H9 (cell line): ENCODE data around the gene PDE7B. TPM values are rescaled to one million over a fixed set of nuclear protein-coding genes. Genes with fewer than 3 reads are reported as not detected.

Experiments
- DNase-seq: peaks from one replicate; pipeline ENCODE4 v3.0.0-alpha.2; 2017
- H2AFZ ChIP-seq: one replicate; pipeline ENCODE4 v1.6.1; 2013; ENCODE audit warnings: mild to moderate bottlenecking, low read length, control low read depth, moderate library complexity
- H2AK5ac ChIP-seq: 2 replicates; pipeline ENCODE4 v1.6.1; 2013; ENCODE audit warnings: low read length, control low read depth, mixed read lengths; ENCODE audit not compliant: insufficient read length
- H2BK120ac ChIP-seq: one replicate; pipeline ENCODE4 v1.6.1; 2013; ENCODE audit warnings: low read depth, mild to moderate bottlenecking, low read length, control low read depth, inconsistent platforms; ENCODE audit not compliant: poor library complexity, severe bottlenecking
- H2BK12ac ChIP-seq: 2 replicates; pipeline ENCODE4 v1.6.1; 2013; ENCODE audit warnings: low read length, control low read depth, mixed read lengths, low read depth; ENCODE audit not compliant: insufficient read length
- H2BK15ac ChIP-seq: 2 replicates; pipeline ENCODE4 v1.6.1; 2013; ENCODE audit warnings: low read depth, low read length, control low read depth
- H2BK20ac ChIP-seq: one replicate; pipeline ENCODE4 v1.6.1; 2013; ENCODE audit warnings: low read depth, mild to moderate bottlenecking, low read length, control low read depth, inconsistent platforms; ENCODE audit not compliant: poor library complexity, severe bottlenecking
- H2BK5ac ChIP-seq: 2 replicates; pipeline ENCODE4 v1.6.1; 2013; ENCODE audit warnings: low read length, control low read depth, mixed read lengths; ENCODE audit not compliant: insufficient read length
- H3K14ac ChIP-seq: 2 replicates; pipeline ENCODE4 v1.6.1; 2013; ENCODE audit warnings: low read length, control low read depth; ENCODE audit not compliant: insufficient read depth
- H3K18ac ChIP-seq: 2 replicates; pipeline ENCODE4 v1.6.1; 2013; ENCODE audit warnings: low read depth, mild to moderate bottlenecking, mixed read lengths, low read length, control low read depth; ENCODE audit not compliant: insufficient read length
- H3K23ac ChIP-seq: 2 replicates; pipeline ENCODE4 v1.6.1; 2013; ENCODE audit warnings: low read length, control low read depth, mixed read lengths, low read depth; ENCODE audit not compliant: insufficient read length
- H3K23me2 ChIP-seq: 2 replicates; pipeline ENCODE4 v1.6.1; 2013; ENCODE audit warnings: low read depth, mild to moderate bottlenecking, mixed read lengths, low read length, control low read depth; ENCODE audit not compliant: insufficient read length, poor library complexity, severe bottlenecking
- H3K27ac ChIP-seq: 2 replicates; pipeline ENCODE4 v1.5.1; 2013; ENCODE audit warnings: low read length, control low read depth, mixed read lengths, low read depth; ENCODE audit not compliant: insufficient read length
- H3K27me3 ChIP-seq: 2 replicates; pipeline ENCODE4 v1.6.1; 2013; ENCODE audit warnings: low read length, control low read depth, inconsistent platforms; ENCODE audit not compliant: insufficient read depth
- H3K4ac ChIP-seq: 2 replicates; pipeline ENCODE4 v1.6.1; 2013; ENCODE audit warnings: low read depth, mild to moderate bottlenecking, control low read depth, inconsistent platforms, low read length, moderate library complexity
- H3K4me1 ChIP-seq: 2 replicates; pipeline ENCODE4 v1.6.1; 2013; ENCODE audit warnings: low read length, control low read depth, inconsistent platforms; ENCODE audit not compliant: insufficient read depth
- H3K4me2 ChIP-seq: 2 replicates; pipeline ENCODE4 v1.6.1; 2013; ENCODE audit warnings: low read length, control low read depth, mixed read lengths; ENCODE audit not compliant: insufficient read length, insufficient read depth
- H3K56ac ChIP-seq: 2 replicates; pipeline ENCODE4 v1.6.1; 2013; ENCODE audit warnings: low read depth, mild to moderate bottlenecking, mixed read lengths, low read length, control low read depth; ENCODE audit not compliant: insufficient read length
- H3K79me1 ChIP-seq: 2 replicates; pipeline ENCODE4 v1.6.1; 2013; ENCODE audit warnings: low read depth, mild to moderate bottlenecking, moderate library complexity, low read length, control low read depth, inconsistent platforms; ENCODE audit not compliant: insufficient read depth, poor library complexity, severe bottlenecking
- H3K79me2 ChIP-seq: 2 replicates; pipeline ENCODE4 v1.6.1; 2013; ENCODE audit warnings: low read length, control low read depth, inconsistent platforms; ENCODE audit not compliant: insufficient read depth
- H3K9ac ChIP-seq: 2 replicates; pipeline ENCODE4 v1.6.1; 2013; ENCODE audit warnings: low read length, control low read depth, mixed read lengths; ENCODE audit not compliant: insufficient read length; ENCODE audit errors: extremely low read depth
- H3K9me3 ChIP-seq: one replicate; pipeline ENCODE4 v1.6.1; 2013; ENCODE audit warnings: low read depth, low read length, inconsistent platforms; ENCODE audit not compliant: control insufficient read depth
- H3T11ph ChIP-seq: one replicate; pipeline ENCODE4 v1.6.1; 2013; ENCODE audit warnings: mild to moderate bottlenecking, low read length, control low read depth, inconsistent platforms
- H4K20me1 ChIP-seq: one replicate; pipeline ENCODE4 v1.6.1; 2013; ENCODE audit not compliant: control insufficient read depth, insufficient read length, insufficient read depth
- H4K5ac ChIP-seq: 2 replicates; pipeline ENCODE4 v1.6.1; 2013; ENCODE audit warnings: low read depth, mild to moderate bottlenecking, mixed read lengths, low read length, control low read depth; ENCODE audit not compliant: insufficient read length
- H4K8ac ChIP-seq: replicated peaks from 2 replicates; pipeline ENCODE4 v1.6.1; 2013; ENCODE audit warnings: low read length, control low read depth, mixed read lengths, low read depth; ENCODE audit not compliant: insufficient read length
- H4K91ac ChIP-seq: 2 replicates; pipeline ENCODE4 v1.6.1; 2013; ENCODE audit warnings: low read depth, mild to moderate bottlenecking, moderate library complexity, mixed read lengths, low read length, control low read depth; ENCODE audit not compliant: insufficient read length
- H3K27ac Mint-ChIP-seq, 3 experiments: 2 replicates in 2 of 3; 3 replicates in 1 of 3; pipeline ENCODE4 v1.8.0; 2020 to 2021; ENCODE audit warnings: mixed read lengths in 3 of 3, mild to moderate bottlenecking in 1 of 3, moderate library complexity in 1 of 3
- H3K27me3 Mint-ChIP-seq: 2 replicates; pipeline ENCODE4 v1.8.0; 2021; ENCODE audit warnings: low read depth, mild to moderate bottlenecking, moderate library complexity, mixed read lengths
- H3K36me3 Mint-ChIP-seq, 3 experiments: 2 replicates in 2 of 3; 3 replicates in 1 of 3; pipeline ENCODE4 v1.8.0; 2020 to 2021; ENCODE audit warnings: low read depth in 3 of 3, mixed read lengths in 3 of 3; ENCODE audit not compliant: insufficient read depth in 1 of 3
- H3K4me1 Mint-ChIP-seq, 2 experiments: 2 replicates each; pipeline ENCODE4 v1.8.0; 2020; ENCODE audit warnings: mixed read lengths in 2 of 2
- H3K4me3 Mint-ChIP-seq, 2 experiments: 2 replicates in 1 of 2; 3 replicates in 1 of 2; pipeline ENCODE4 v1.8.0; 2020 to 2021; ENCODE audit warnings: mild to moderate bottlenecking in 2 of 2, mixed read lengths in 2 of 2, moderate library complexity in 1 of 2
- H3K9me3 Mint-ChIP-seq, 2 experiments: 2 replicates in 1 of 2; 3 replicates in 1 of 2; pipeline ENCODE4 v1.8.0; 2020; ENCODE audit warnings: mild to moderate bottlenecking in 2 of 2, mixed read lengths in 2 of 2, moderate library complexity in 1 of 2
- WGBS: extraction: QIAGEN DNeasy Blood & Tissue Kit; methylation state at CpG from one replicate; pipeline ENCODE4 v1.1.7; 2013; ENCODE audit warnings: missing lambda C conversion rate, low lambda C conversion rate, mixed read lengths; ENCODE audit not compliant: insufficient read length; ENCODE audit errors: extremely low coverage; 5-methylcytosine and 5-hydroxymethylcytosine counted together
- total RNA-seq: library from RNA; stranded (reverse); gene quantifications from 2 replicates; pipeline ENCODE4 v1.2.1, GENCODE V29; 2021
- TF ChIP-seq, protein P1 (sequence below): fragments of 200-600 bp; sonication (generic); conservative IDR thresholded peaks from 3 replicates; pipeline ENCODE4 v1.8.0; 2021; ENCODE audit warnings: antibody characterized with exemption, mild to moderate bottlenecking

PDE7B gene
- total RNA-seq, 1 experiment from 2014 or later, result not detected

DNA sequence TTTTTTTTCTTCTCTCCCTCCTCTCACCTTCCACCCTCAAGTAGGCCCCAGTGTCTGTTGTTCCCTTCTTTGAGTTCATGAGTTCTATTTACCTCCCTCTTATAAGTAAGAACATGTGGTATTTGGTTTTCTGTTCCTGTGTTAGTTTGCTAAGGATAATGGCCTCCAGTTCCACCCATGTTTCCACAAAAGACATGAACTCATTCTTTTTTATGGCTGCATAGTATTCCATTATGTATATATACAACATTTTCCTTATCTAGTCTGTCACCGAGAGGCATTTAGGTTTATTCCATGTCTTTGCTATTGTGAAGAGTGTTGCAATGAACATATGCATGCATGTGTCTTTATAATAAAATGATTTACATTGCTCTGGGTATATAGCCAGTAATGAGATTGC lies 147.9 kb downstream of the PDE7B start:
- H2BK120ac ChIP-seq, result no peak overlapping the region

More for the DNA sequence above, 147.9 kb downstream of the PDE7B start:
- Histone ChIP-seq H3K9me3 (peaks cover 7% of the 10 kb centered on the region), H2BK15ac (no peak overlapping the region), H3K18ac (no peak overlapping the region), H3K79me2 (no peaks in the 10 kb centered on the region), H3K27ac (no peak overlapping the region), H3K23me2 (no peaks in the 10 kb centered on the region), H3K14ac (no peak overlapping the region), H2BK12ac (no peak overlapping the region), H3K79me1 (no peaks in the 10 kb centered on the region), H3K4me2 (no peak overlapping the region), H3K56ac (no peak overlapping the region), H3K27me3 (no peaks in the 10 kb centered on the region), H2BK20ac (no peak overlapping the region), H4K5ac (no peak overlapping the region), H3K23ac (no peak overlapping the region), H3K4me1 (no peaks in the 10 kb centered on the region), H4K91ac (no peak overlapping the region), H4K20me1 (no peaks in the 10 kb centered on the region), H2BK5ac (no peak overlapping the region), H2AFZ (no peak overlapping the region), H2AK5ac (no peak overlapping the region), H3K9ac (no peak overlapping the region), H4K8ac (no peak overlapping the region), H3K4ac (no peak overlapping the region), H3T11ph (no peak overlapping the region)
- DNase-seq, result no peak
- Mint-ChIP-seq H3K27ac (no peak overlapping the region), H3K27me3 (no peaks in the 10 kb centered on the region), H3K36me3 (peaks cover 7 to 17% (median 13%) of the 10 kb centered on the region in 3 experiments; a peak in 6 of 7 replicates), H3K9me3 (peaks cover 21 to 26% of the 10 kb centered on the region in 2 experiments), H3K4me3 (no peak overlapping the region; a peak in 1 of 5 replicates), H3K4me1 (no peaks in the 10 kb centered on the region)
- no CpG with 5 or more reads among the region's 1 CpG for WGBS
- TF ChIP-seq, protein P1, sequence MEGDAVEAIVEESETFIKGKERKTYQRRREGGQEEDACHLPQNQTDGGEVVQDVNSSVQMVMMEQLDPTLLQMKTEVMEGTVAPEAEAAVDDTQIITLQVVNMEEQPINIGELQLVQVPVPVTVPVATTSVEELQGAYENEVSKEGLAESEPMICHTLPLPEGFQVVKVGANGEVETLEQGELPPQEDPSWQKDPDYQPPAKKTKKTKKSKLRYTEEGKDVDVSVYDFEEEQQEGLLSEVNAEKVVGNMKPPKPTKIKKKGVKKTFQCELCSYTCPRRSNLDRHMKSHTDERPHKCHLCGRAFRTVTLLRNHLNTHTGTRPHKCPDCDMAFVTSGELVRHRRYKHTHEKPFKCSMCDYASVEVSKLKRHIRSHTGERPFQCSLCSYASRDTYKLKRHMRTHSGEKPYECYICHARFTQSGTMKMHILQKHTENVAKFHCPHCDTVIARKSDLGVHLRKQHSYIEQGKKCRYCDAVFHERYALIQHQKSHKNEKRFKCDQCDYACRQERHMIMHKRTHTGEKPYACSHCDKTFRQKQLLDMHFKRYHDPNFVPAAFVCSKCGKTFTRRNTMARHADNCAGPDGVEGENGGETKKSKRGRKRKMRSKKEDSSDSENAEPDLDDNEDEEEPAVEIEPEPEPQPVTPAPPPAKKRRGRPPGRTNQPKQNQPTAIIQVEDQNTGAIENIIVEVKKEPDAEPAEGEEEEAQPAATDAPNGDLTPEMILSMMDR, result no peak
